Activated naive CD8-positive, alpha-beta T cell treated with anti-CD3 and anti-CD28 coated beads for 36 hours (primary cell): ENCODE data around the gene GDPD4. TPM values are rescaled to one million over a fixed set of nuclear protein-coding genes. Genes with fewer than 3 reads are reported as not detected.

ENCODE experiments used
- DNase-seq: peaks from one replicate; pipeline ENCODE4 v3.0.0; 2021
- H3K27ac Mint-ChIP-seq: one replicate; pipeline ENCODE4 v1.8.0; 2022; ENCODE audit warnings: mild to moderate bottlenecking, moderate library complexity, mixed read lengths
- H3K27me3 Mint-ChIP-seq: one replicate; pipeline ENCODE4 v1.8.0; 2022; ENCODE audit warnings: mild to moderate bottlenecking, mixed read lengths
- H3K36me3 Mint-ChIP-seq: one replicate; pipeline ENCODE4 v1.8.0; 2021; ENCODE audit warnings: mild to moderate bottlenecking, mixed read lengths
- H3K4me1 Mint-ChIP-seq: one replicate; pipeline ENCODE4 v1.8.0; 2021; ENCODE audit warnings: mixed read lengths
- H3K4me3 Mint-ChIP-seq: one replicate; pipeline ENCODE4 v1.8.0; 2022; ENCODE audit warnings: mild to moderate bottlenecking, moderate library complexity, mixed read lengths
- H3K9me3 Mint-ChIP-seq: one replicate; pipeline ENCODE4 v1.8.0; 2022; ENCODE audit warnings: mixed read lengths
- total RNA-seq, 2 experiments: library from RNA; stranded (reverse); gene quantifications; one replicate each; pipeline ENCODE4 v1.2.3, GENCODE V29; 2021

Gene GDPD4
- total RNA-seq, 2 experiments from 2014 or later: not detected

- no peak overlapping the region for H3K27ac Mint-ChIP-seq
- H3K4me1 Mint-ChIP-seq: no peaks in the 10 kb centered on the region
- no peak overlapping the region for H3K4me3 Mint-ChIP-seq
- H3K27me3 Mint-ChIP-seq: no peaks in the 10 kb centered on the region
- no peak for DNase-seq
- no peaks in the 10 kb centered on the region for H3K36me3 Mint-ChIP-seq
- no peaks in the 10 kb centered on the region for H3K9me3 Mint-ChIP-seq
Observed at GRCh38 chr11:77233011-77233410, 68.5 kb downstream of the GDPD4 start.

GRCh38 chr11:77232242-77232641, 69.2 kb downstream of the GDPD4 start:
- Mint-ChIP-seq H3K4me1 (no peaks in the 10 kb centered on the region), H3K4me3 (no peak overlapping the region), H3K27me3 (peaks cover 1% of the 10 kb centered on the region), H3K27ac (no peak overlapping the region), H3K36me3 (no peaks in the 10 kb centered on the region), H3K9me3 (no peaks in the 10 kb centered on the region)
- no peak for DNase-seq

GRCh38 chr11:77231800-77232199, 69.7 kb downstream of the GDPD4 start:
- H3K4me3 Mint-ChIP-seq: no peak overlapping the region
- H3K27ac Mint-ChIP-seq: no peak overlapping the region
- H3K4me1 Mint-ChIP-seq: no peaks in the 10 kb centered on the region
- peaks cover 3% of the 10 kb centered on the region for H3K27me3 Mint-ChIP-seq
- DNase-seq: no peak
- H3K36me3 Mint-ChIP-seq: no peaks in the 10 kb centered on the region
- no peaks in the 10 kb centered on the region for H3K9me3 Mint-ChIP-seq

GRCh38 chr11:77230878-77231605, 70.4 kb downstream of the GDPD4 start:
- Mint-ChIP-seq H3K27me3 (peaks cover 6% of the 10 kb centered on the region), H3K36me3 (no peaks in the 10 kb centered on the region), H3K4me1 (no peaks in the 10 kb centered on the region), H3K4me3 (no peak overlapping the region), H3K9me3 (no peaks in the 10 kb centered on the region), H3K27ac (no peak overlapping the region)
- no peak for DNase-seq

- Mint-ChIP-seq H3K4me1 (no peaks in the 10 kb centered on the region), H3K27me3 (peaks cover 12% of the 10 kb centered on the region), H3K4me3 (no peak overlapping the region), H3K27ac (no peak overlapping the region), H3K9me3 (no peaks in the 10 kb centered on the region), H3K36me3 (no peaks in the 10 kb centered on the region)
- DNase-seq: no peak
Observed at GRCh38 chr11:77223797-77224196, 77.7 kb downstream of the GDPD4 start.

- Mint-ChIP-seq H3K36me3 (no peaks in the 10 kb centered on the region), H3K27me3 (peaks cover 5% of the 10 kb centered on the region), H3K4me1 (no peaks in the 10 kb centered on the region), H3K4me3 (no peak overlapping the region), H3K9me3 (no peaks in the 10 kb centered on the region), H3K27ac (no peak overlapping the region)
- no peak for DNase-seq
Observed at GRCh38 chr11:77217156-77217555, 84.3 kb downstream of the GDPD4 start.

- no peaks in the 10 kb centered on the region for H3K9me3 Mint-ChIP-seq
- no peaks in the 10 kb centered on the region for H3K4me1 Mint-ChIP-seq
- no peak overlapping the region for H3K4me3 Mint-ChIP-seq
- H3K27me3 Mint-ChIP-seq: no peaks in the 10 kb centered on the region
- H3K36me3 Mint-ChIP-seq: no peaks in the 10 kb centered on the region
- DNase-seq: no peak
- no peak overlapping the region for H3K27ac Mint-ChIP-seq
Observed at GRCh38 chr11:77215106-77215505, 86.4 kb downstream of the GDPD4 start.

- no peaks in the 10 kb centered on the region for H3K36me3 Mint-ChIP-seq
- no peak for DNase-seq
- no peaks in the 10 kb centered on the region for H3K4me1 Mint-ChIP-seq
- H3K27me3 Mint-ChIP-seq: no peaks in the 10 kb centered on the region
- H3K9me3 Mint-ChIP-seq: no peaks in the 10 kb centered on the region
- no peak overlapping the region for H3K27ac Mint-ChIP-seq
- no peak overlapping the region for H3K4me3 Mint-ChIP-seq
Observed at GRCh38 chr11:77214557-77214956, 86.9 kb downstream of the GDPD4 start.

- Mint-ChIP-seq H3K9me3 (no peaks in the 10 kb centered on the region), H3K4me1 (no peaks in the 10 kb centered on the region), H3K27ac (no peak overlapping the region), H3K27me3 (no peaks in the 10 kb centered on the region), H3K4me3 (no peak overlapping the region), H3K36me3 (no peaks in the 10 kb centered on the region)
- no peak for DNase-seq
Observed at GRCh38 chr11:77213589-77214428, 87.7 kb downstream of the GDPD4 start.

- Mint-ChIP-seq H3K36me3 (no peaks in the 10 kb centered on the region), H3K27me3 (no peaks in the 10 kb centered on the region), H3K27ac (no peak overlapping the region), H3K4me3 (no peak overlapping the region), H3K4me1 (no peaks in the 10 kb centered on the region), H3K9me3 (no peaks in the 10 kb centered on the region)
- DNase-seq: no peak
Observed at GRCh38 chr11:77213029-77213579, 88.4 kb downstream of the GDPD4 start.

- H3K9me3 Mint-ChIP-seq: no peaks in the 10 kb centered on the region
- no peaks in the 10 kb centered on the region for H3K36me3 Mint-ChIP-seq
- no peak overlapping the region for H3K27ac Mint-ChIP-seq
- H3K4me3 Mint-ChIP-seq: no peak overlapping the region
- H3K4me1 Mint-ChIP-seq: no peaks in the 10 kb centered on the region
- no peaks in the 10 kb centered on the region for H3K27me3 Mint-ChIP-seq
- DNase-seq: no peak
Observed at GRCh38 chr11:77212314-77213007, 89.0 kb downstream of the GDPD4 start.

- no peaks in the 10 kb centered on the region for H3K4me1 Mint-ChIP-seq
- H3K36me3 Mint-ChIP-seq: no peaks in the 10 kb centered on the region
- no peaks in the 10 kb centered on the region for H3K27me3 Mint-ChIP-seq
- H3K9me3 Mint-ChIP-seq: no peaks in the 10 kb centered on the region
- no peak overlapping the region for H3K27ac Mint-ChIP-seq
- H3K4me3 Mint-ChIP-seq: no peak overlapping the region
- no peak for DNase-seq
Observed at GRCh38 chr11:77211594-77212251, 89.8 kb downstream of the GDPD4 start.

GRCh38 chr11:77211040-77211451, 90.4 kb downstream of the GDPD4 start:
- no peak for DNase-seq
- H3K36me3 Mint-ChIP-seq: no peaks in the 10 kb centered on the region
- H3K27me3 Mint-ChIP-seq: no peaks in the 10 kb centered on the region
- no peak overlapping the region for H3K27ac Mint-ChIP-seq
- no peaks in the 10 kb centered on the region for H3K4me1 Mint-ChIP-seq
- H3K9me3 Mint-ChIP-seq: no peaks in the 10 kb centered on the region
- no peak overlapping the region for H3K4me3 Mint-ChIP-seq

GRCh38 chr11:77209663-77210062, 91.8 kb downstream of the GDPD4 start:
- Mint-ChIP-seq H3K4me1 (no peaks in the 10 kb centered on the region), H3K4me3 (no peak overlapping the region), H3K27ac (no peak overlapping the region), H3K9me3 (no peaks in the 10 kb centered on the region), H3K36me3 (no peaks in the 10 kb centered on the region), H3K27me3 (no peaks in the 10 kb centered on the region)
- no peak for DNase-seq

GRCh38 chr11:77208535-77208934, 93.0 kb downstream of the GDPD4 start:
- Mint-ChIP-seq H3K4me1 (no peaks in the 10 kb centered on the region), H3K27ac (no peak overlapping the region), H3K9me3 (no peaks in the 10 kb centered on the region), H3K4me3 (no peak overlapping the region), H3K27me3 (no peaks in the 10 kb centered on the region), H3K36me3 (no peaks in the 10 kb centered on the region)
- no peak for DNase-seq
